NCI-H2081 treated with DMSO at 0.1 percent for 48 hours (cell line): ENCODE data around the gene AKIRIN2.

Source experiments
- DNase-seq: peaks from one replicate; lab custom pipeline; 2025; lab: John Stamatoyannopoulos, UW

Gene AKIRIN2

GRCh38 chr6:87701676-87702588, at the start of gene AKIRIN2:
TSS of gene AKIRIN2 (minus strand) at chr6:87702233. CDS start at chr6:87701684, 549 bp downstream.
- peak; percentile 94 for DNase-seq

GRCh38 chr6:87747646-87748045, 45.6 kb upstream of the AKIRIN2 start:
- no peak for DNase-seq

GRCh38 chr6:87745966-87746721, 44.1 kb upstream of the AKIRIN2 start:
- no peak for DNase-seq

- no peak for DNase-seq
Measured at GRCh38 chr6:87743454-87743853, 41.4 kb upstream of the AKIRIN2 start.

- no peak for DNase-seq
Measured at GRCh38 chr6:87742106-87742505, 40.1 kb upstream of the AKIRIN2 start.

GRCh38 chr6:87741001-87741650, 39.1 kb upstream of the AKIRIN2 start:
- no peak for DNase-seq

- no peak for DNase-seq
Measured at GRCh38 chr6:87738744-87739143, 36.7 kb upstream of the AKIRIN2 start.

- DNase-seq = no peak
Measured at GRCh38 chr6:87738000-87738399, 36.0 kb upstream of the AKIRIN2 start.

- DNase-seq = no peak
Measured at GRCh38 chr6:87736809-87737540, 34.9 kb upstream of the AKIRIN2 start.

GRCh38 chr6:87731818-87732661, 30.0 kb upstream of the AKIRIN2 start:
- peak; percentile 21 for DNase-seq

GRCh38 chr6:87731080-87731479, 29.0 kb upstream of the AKIRIN2 start:
- DNase-seq = no peak

- DNase-seq = no peak
Measured at GRCh38 chr6:87729965-87730719, 28.1 kb upstream of the AKIRIN2 start.

- DNase-seq = no peak
Measured at GRCh38 chr6:87728706-87729105, 26.7 kb upstream of the AKIRIN2 start.

GRCh38 chr6:87724983-87725811, 23.2 kb upstream of the AKIRIN2 start:
- DNase-seq = no peak

- DNase-seq = no peak
Measured at GRCh38 chr6:87723170-87724078, 21.4 kb upstream of the AKIRIN2 start.

- DNase-seq = no peak
Measured at GRCh38 chr6:87722540-87723169, 20.6 kb upstream of the AKIRIN2 start.

GRCh38 chr6:87721311-87721710, 19.3 kb upstream of the AKIRIN2 start:
- no peak for DNase-seq
